Keratinocyte (primary cell): Measurements from ENCODE around the gene CCSER1. TPM values are rescaled to one million over a fixed set of nuclear protein-coding genes. Genes with fewer than 3 reads are reported as not detected.

Experiments used
- DNase-seq: peaks from one replicate; pipeline ENCODE4 v3.0.0-alpha.2; 2011; ENCODE audit warnings: low read depth, missing footprints, low spot score
- FAIRE-seq: peaks from 2 replicates; lab custom pipeline; 2011; peaks lifted over from hg19 to GRCh38; lab: Jason Lieb, UNC
- H2AFZ ChIP-seq: 2 replicates; pipeline ENCODE4 v1.6.0; 2012; ENCODE audit warnings: low read length, control low read depth, inconsistent platforms; ENCODE audit not compliant: control insufficient read depth
- H3K27ac ChIP-seq: 2 replicates; pipeline ENCODE4 v1.5.1; 2011; ENCODE audit warnings: low read length; ENCODE audit not compliant: control insufficient read depth, insufficient read depth
- H3K27me3 ChIP-seq: 3 replicates; pipeline ENCODE4 v1.6.0; 2011; ENCODE audit warnings: low read length; ENCODE audit not compliant: control insufficient read depth, insufficient read depth; ENCODE audit errors: extremely low read depth
- H3K36me3 ChIP-seq, 2 experiments: 2 replicates in 1 of 2; 3 replicates in 1 of 2; pipeline ENCODE4 v1.5.1; 2011; ENCODE audit warnings: low read length in 2 of 2, mild to moderate bottlenecking in 1 of 2; ENCODE audit not compliant: control insufficient read depth in 2 of 2, insufficient read depth in 2 of 2; ENCODE audit errors: extremely low read depth in 1 of 2
- H3K4me1 ChIP-seq: 3 replicates; pipeline ENCODE4 v1.5.1; 2011; ENCODE audit warnings: low read length; ENCODE audit not compliant: control insufficient read depth, insufficient read depth; ENCODE audit errors: extremely low read depth
- H3K4me2 ChIP-seq: 3 replicates; pipeline ENCODE4 v1.6.0; 2011; ENCODE audit warnings: low read depth, low read length; ENCODE audit not compliant: control insufficient read depth, insufficient read depth; ENCODE audit errors: extremely low read depth
- H3K4me3 ChIP-seq, 3 experiments: fragments of 200-600 bp in 1 of 3; sonication (generic) in 1 of 3; 2 replicates in 2 of 3; 3 replicates in 1 of 3; pipeline ENCODE4 v1.5.1; 2011 to 2016; ENCODE audit warnings: low read length in 3 of 3, mild to moderate bottlenecking in 3 of 3, control low read depth in 2 of 3, inconsistent platforms in 1 of 3, low read depth in 1 of 3, mixed read lengths in 1 of 3, mixed run types in 1 of 3, moderate library complexity in 1 of 3; ENCODE audit not compliant: control insufficient read depth in 2 of 3, insufficient read depth in 2 of 3; ENCODE audit errors: extremely low read depth in 1 of 3
- H3K79me2 ChIP-seq: 2 replicates; pipeline ENCODE4 v1.6.0; 2012; ENCODE audit warnings: low read length; ENCODE audit not compliant: control insufficient read depth, insufficient read depth
- H3K9ac ChIP-seq: 3 replicates; pipeline ENCODE4 v1.6.0; 2011; ENCODE audit warnings: low read length; ENCODE audit not compliant: control insufficient read depth, insufficient read depth; ENCODE audit errors: extremely low read depth
- H3K9me1 ChIP-seq: 3 replicates; pipeline ENCODE4 v1.6.0; 2011; ENCODE audit warnings: low read length; ENCODE audit not compliant: control insufficient read depth, insufficient read depth; ENCODE audit errors: extremely low read depth
- H3K9me3 ChIP-seq: 2 replicates; pipeline ENCODE4 v1.5.1; 2012; ENCODE audit warnings: low read depth, low read length; ENCODE audit not compliant: control insufficient read depth
- H4K20me1 ChIP-seq: 3 replicates; pipeline ENCODE4 v1.6.0; 2011; ENCODE audit warnings: low read length; ENCODE audit not compliant: control insufficient read depth, insufficient read depth; ENCODE audit errors: extremely low read depth
- EZH2 ChIP-seq: IDR thresholded peaks from one replicate; pipeline ENCODE4 v1.6.1; 2012; ENCODE audit warnings: inconsistent platforms, mild to moderate bottlenecking, low read length, moderate library complexity
- dilution Hi-C: fragments of 300-500 bp; cut with MboI; formaldehyde crosslinking; loops from one replicate; pipeline ENCODE4 v1.7.0; 2020; ENCODE audit warnings: low sequenced_read_pairs; ENCODE audit not compliant: extremely low pct_ligation_motif_present
- polyA plus RNA-seq, 5 experiments: library from polyadenylated mRNA; depleted of rRNA in 3 of 5; stranded (reverse) in 3 of 5; stranded (forward) in 1 of 5; unstranded in 1 of 5; fragments of >200 nt; gene quantifications; 1 replicate in 1 of 5; 2 replicates in 3 of 5; 3 replicates in 1 of 5; pipeline versions ENCODE4 v1.2.1 to v1.2.3, GENCODE V29; 2011 to 2012; ENCODE audit warnings: missing spikeins in 2 of 5, low read depth in 1 of 5, low replicate concordance in 1 of 5
- TF ChIP-seq, protein P1 (sequence below), 3 experiments: IDR thresholded peaks in 1 of 3; conservative IDR thresholded peaks in 1 of 3; optimal IDR thresholded peaks in 1 of 3; 2 replicates in 2 of 3; 3 replicates in 1 of 3; pipeline versions ENCODE3 to v1.5.1; 2011; ENCODE audit warnings: low read length in 3 of 3, mild to moderate bottlenecking in 3 of 3, moderate library complexity in 2 of 3, control low read depth in 1 of 3, inconsistent platforms in 1 of 3; ENCODE audit not compliant: insufficient read depth in 2 of 3; ENCODE audit errors: extremely low read depth in 1 of 3

Gene CCSER1
- polyA plus RNA-seq, 1 donor (not counting 4 experiments of a cell fraction or from before 2014, with no cell fraction given) = 1.2 TPM

DNA sequence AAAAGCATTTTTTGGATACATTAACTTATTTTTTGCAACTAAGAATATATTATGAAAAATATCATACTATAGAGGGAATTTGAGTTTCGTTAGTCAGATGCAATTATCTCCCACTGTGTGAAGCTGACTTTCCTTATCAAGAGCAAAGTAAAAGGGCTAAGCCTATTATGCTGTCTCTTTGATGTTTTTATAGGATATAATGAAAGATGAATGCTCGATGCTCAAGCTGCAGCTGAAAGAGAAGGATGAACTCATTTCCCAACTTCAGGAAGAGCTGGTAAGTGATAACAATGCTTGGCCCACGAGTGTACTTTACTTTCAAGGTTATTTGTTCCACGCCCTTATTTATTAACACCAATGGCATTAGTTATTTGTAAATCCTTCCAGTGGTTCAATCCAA, 688.4 kb downstream of the CCSER1 start:
- Histone ChIP-seq H4K20me1 (no peaks in the 10 kb centered on the region), H3K27ac (no peak overlapping the region), H3K79me2 (no peaks in the 10 kb centered on the region), H3K9me1 (no peaks in the 10 kb centered on the region), H3K9ac (no peak overlapping the region), H3K4me2 (no peak overlapping the region), H3K9me3 (peaks cover 2% of the 10 kb centered on the region), H3K36me3 (no peaks in the 10 kb centered on the region), H3K4me1 (no peaks in the 10 kb centered on the region), H3K27me3 (no peaks in the 10 kb centered on the region), H3K4me3 (no peak overlapping the region), H2AFZ (no peak overlapping the region)
- dilution Hi-C loops = no loop called here
- FAIRE-seq (no peak), DNase-seq (no peak)
- TF ChIP-seq, protein P1, sequence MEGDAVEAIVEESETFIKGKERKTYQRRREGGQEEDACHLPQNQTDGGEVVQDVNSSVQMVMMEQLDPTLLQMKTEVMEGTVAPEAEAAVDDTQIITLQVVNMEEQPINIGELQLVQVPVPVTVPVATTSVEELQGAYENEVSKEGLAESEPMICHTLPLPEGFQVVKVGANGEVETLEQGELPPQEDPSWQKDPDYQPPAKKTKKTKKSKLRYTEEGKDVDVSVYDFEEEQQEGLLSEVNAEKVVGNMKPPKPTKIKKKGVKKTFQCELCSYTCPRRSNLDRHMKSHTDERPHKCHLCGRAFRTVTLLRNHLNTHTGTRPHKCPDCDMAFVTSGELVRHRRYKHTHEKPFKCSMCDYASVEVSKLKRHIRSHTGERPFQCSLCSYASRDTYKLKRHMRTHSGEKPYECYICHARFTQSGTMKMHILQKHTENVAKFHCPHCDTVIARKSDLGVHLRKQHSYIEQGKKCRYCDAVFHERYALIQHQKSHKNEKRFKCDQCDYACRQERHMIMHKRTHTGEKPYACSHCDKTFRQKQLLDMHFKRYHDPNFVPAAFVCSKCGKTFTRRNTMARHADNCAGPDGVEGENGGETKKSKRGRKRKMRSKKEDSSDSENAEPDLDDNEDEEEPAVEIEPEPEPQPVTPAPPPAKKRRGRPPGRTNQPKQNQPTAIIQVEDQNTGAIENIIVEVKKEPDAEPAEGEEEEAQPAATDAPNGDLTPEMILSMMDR (optimal IDR thresholded peaks at IDR 0.05 in 1 of 3, IDR thresholded peaks at IDR 0.05 in 1 of 3, conservative IDR thresholded peaks at IDR 0.05 in 1 of 3; ENCODE audit: extremely low read depth in 1 of 3, insufficient read depth in 2 of 3, low read length in 3 of 3) = no peak
- TF ChIP-seq EZH2 = no peak

DNA sequence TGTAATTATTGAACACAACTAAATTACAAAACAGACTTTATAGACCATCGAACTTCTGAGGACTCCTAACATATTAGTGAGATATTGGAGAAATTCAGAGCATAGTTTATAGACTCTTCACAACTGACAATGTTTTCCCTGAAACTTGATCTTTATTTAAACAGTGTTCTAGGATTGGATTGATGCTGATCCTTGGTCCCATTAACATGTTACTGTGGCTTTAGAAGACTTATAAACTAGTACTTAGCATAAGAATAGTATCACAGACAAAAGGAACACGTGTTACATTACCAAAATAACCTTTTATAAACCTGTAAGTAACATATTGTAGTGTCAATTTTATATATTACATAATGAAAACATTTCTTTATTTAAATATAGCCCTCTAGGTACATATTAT, 689.6 kb downstream of the CCSER1 start:
- dilution Hi-C loops = no loop called here
- H3K4me2 ChIP-seq = no peak overlapping the region
- TF ChIP-seq, protein P1 (optimal IDR thresholded peaks at IDR 0.05 in 1 of 3, IDR thresholded peaks at IDR 0.05 in 1 of 3, conservative IDR thresholded peaks at IDR 0.05 in 1 of 3; ENCODE audit: extremely low read depth in 1 of 3, insufficient read depth in 2 of 3, low read length in 3 of 3) = no peak
- TF ChIP-seq EZH2 = no peak

More for the DNA sequence above, 689.6 kb downstream of the CCSER1 start:
- no peaks in the 10 kb centered on the region for H3K27me3 ChIP-seq
- peaks cover 2% of the 10 kb centered on the region for H3K9me3 ChIP-seq
- H3K27ac ChIP-seq = no peak overlapping the region
- H2AFZ ChIP-seq = no peak overlapping the region
- H3K9ac ChIP-seq = no peak overlapping the region
- H3K4me1 ChIP-seq = no peaks in the 10 kb centered on the region
- H4K20me1 ChIP-seq = no peaks in the 10 kb centered on the region
- H3K9me1 ChIP-seq = no peaks in the 10 kb centered on the region
- DNase-seq = no peak
- FAIRE-seq = no peak
- H3K79me2 ChIP-seq = no peaks in the 10 kb centered on the region
- H3K36me3 ChIP-seq = no peaks in the 10 kb centered on the region
- H3K4me3 ChIP-seq = no peak overlapping the region
